ENCODE data around the gene CFAP54.

The CFAP54 gene

DNA sequence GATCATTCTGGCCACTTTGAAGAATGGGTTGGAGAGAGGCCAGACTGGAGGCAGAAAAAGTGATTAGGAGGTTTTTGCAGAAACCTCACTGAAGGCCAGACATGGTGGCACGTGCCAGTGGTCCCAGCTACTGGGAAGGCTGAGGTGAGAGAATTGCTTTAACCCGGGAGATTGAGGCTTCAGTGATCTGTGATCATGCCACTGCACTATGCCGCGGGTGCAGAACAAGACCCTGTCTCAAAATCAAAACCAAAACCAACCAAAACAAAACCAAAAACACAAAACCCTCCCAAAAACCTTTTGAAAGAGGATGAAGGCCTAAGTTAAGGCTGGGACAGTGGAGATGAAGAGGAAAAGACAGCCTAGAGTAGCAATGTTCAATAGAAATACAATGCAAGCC lies 15.2 kb upstream of the CFAP54 start:
- DNase-seq (ENCODE audit: low read depth), result no peak
- TF ChIP-seq, protein P1, sequence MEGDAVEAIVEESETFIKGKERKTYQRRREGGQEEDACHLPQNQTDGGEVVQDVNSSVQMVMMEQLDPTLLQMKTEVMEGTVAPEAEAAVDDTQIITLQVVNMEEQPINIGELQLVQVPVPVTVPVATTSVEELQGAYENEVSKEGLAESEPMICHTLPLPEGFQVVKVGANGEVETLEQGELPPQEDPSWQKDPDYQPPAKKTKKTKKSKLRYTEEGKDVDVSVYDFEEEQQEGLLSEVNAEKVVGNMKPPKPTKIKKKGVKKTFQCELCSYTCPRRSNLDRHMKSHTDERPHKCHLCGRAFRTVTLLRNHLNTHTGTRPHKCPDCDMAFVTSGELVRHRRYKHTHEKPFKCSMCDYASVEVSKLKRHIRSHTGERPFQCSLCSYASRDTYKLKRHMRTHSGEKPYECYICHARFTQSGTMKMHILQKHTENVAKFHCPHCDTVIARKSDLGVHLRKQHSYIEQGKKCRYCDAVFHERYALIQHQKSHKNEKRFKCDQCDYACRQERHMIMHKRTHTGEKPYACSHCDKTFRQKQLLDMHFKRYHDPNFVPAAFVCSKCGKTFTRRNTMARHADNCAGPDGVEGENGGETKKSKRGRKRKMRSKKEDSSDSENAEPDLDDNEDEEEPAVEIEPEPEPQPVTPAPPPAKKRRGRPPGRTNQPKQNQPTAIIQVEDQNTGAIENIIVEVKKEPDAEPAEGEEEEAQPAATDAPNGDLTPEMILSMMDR (conservative IDR thresholded peaks at IDR 0.05; ENCODE audit: control insufficient read depth, insufficient read depth, low read depth, low read length), result no peak
- no peak overlapping the region for H3K4me3 ChIP-seq (ENCODE audit: control insufficient read depth, low read depth, low read length)

DNA sequence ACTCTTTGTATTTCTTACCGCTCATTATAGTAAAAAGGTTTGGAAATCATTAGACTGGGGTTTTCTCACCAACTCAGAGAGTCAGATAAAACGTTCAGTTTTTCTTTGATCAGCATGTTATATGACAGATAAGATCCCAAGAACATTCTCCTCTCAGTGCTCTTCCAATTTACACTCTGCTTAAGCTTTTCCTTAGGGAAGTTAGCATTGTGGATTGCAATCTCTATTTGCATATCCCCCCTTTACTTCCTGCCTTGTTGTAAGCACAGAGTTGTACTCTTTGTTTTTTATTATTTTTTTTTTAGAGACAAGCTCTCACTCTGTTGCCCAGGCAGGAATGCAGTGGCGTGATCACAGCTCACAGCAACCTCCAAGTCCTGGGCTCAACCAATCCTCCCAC lies 11.4 kb upstream of the CFAP54 start:
- no peak for DNase-seq (ENCODE audit: low read depth)
- no peak overlapping the region for H3K4me3 ChIP-seq (ENCODE audit: control insufficient read depth, low read depth, low read length)
- TF ChIP-seq, protein P1 (conservative IDR thresholded peaks at IDR 0.05; ENCODE audit: control insufficient read depth, insufficient read depth, low read depth, low read length), result no peak

DNA sequence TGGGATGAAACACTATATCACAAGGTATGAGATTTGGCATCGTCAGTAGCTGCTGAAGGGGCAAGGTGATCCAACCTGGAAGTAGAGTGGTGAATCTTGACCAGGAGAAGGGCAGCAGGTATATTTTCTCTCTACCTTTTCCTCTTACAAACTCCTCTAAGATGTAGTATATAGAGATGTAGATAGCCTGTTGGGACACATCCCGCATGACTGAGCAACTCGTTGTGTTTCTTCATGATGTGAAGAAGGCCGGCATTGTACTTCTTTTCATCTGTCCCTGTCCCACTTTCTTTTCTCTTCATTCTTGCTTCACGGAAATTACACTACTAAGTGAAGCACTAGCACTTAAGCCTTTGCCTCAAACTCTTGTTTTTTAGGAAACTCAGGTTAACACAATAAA lies 7.3 kb upstream of the CFAP54 start:
- H3K4me3 ChIP-seq (ENCODE audit: control insufficient read depth, low read depth, low read length), result no peak overlapping the region
- TF ChIP-seq, protein P1 (conservative IDR thresholded peaks at IDR 0.05; ENCODE audit: control insufficient read depth, insufficient read depth, low read depth, low read length), result no peak
- DNase-seq (ENCODE audit: low read depth), result no peak

DNA sequence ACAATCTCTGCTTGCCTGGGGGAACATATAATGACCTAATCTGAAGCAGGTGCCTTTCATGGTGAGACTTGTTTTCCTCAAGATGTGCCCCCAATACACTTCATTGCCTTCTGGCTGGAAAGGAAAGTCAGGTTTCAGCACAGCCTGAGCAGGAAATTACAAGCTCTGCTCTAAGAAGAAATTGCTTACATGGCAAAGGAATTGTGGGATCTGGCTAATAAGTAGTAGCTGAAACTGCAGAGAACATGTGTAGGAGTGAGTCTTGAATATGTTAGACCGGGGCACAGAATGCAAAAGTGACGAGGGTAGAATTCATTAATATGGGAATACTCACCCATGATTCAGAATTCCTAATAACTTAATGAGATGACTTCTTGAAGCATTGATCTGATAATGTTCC lies 6.3 kb upstream of the CFAP54 start:
- DNase-seq (ENCODE audit: low read depth), result no peak
- no peak overlapping the region for H3K4me3 ChIP-seq (ENCODE audit: control insufficient read depth, low read depth, low read length)
- TF ChIP-seq, protein P1 (conservative IDR thresholded peaks at IDR 0.05; ENCODE audit: control insufficient read depth, insufficient read depth, low read depth, low read length), result no peak

DNA sequence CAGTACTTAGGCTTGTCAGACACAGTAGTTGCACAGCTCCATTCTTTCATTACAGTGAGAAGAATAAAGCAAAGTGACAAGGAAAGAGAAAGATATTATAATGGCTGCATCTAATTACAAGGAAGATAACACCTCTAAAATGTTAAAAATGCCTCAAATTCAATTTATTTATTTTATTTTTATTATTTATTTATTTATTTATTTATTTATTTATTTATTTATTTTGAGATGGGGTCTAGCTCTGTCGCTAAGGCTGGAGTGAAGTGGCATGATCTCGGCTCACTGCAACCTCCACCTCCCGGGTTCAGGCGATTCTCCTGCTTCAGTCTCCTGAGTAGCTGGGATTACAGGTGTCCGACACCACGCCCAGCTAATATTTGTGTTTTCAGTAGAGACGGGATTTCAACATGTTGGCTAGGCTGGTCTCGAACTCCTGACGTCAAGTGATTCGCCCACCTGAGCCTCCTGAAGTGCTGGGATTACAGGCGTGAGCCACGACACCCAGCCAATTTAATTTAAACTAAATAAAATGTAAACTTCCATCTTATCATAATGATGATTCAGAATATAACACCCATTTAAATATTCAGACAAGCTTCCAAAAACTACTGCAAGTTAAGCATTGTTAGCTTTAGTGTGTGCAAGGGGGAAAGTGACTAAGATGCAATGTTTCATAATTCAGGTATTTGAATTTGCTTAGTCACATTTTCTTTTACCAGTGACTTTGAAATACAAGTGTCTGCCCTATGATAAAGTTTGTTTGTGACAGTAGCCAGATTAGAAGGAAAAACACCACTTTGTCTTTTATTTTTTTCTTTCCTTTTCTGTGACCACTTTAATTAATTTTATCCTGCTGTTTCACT lies 2.4 kb upstream of the CFAP54 start:
- TF ChIP-seq, protein P1 (conservative IDR thresholded peaks at IDR 0.05; ENCODE audit: control insufficient read depth, insufficient read depth, low read depth, low read length), result no peak
- H3K4me3 ChIP-seq (ENCODE audit: control insufficient read depth, low read depth, low read length), result no peak overlapping the region
- peak; percentile 91 for DNase-seq (ENCODE audit: low read depth)

DNA sequence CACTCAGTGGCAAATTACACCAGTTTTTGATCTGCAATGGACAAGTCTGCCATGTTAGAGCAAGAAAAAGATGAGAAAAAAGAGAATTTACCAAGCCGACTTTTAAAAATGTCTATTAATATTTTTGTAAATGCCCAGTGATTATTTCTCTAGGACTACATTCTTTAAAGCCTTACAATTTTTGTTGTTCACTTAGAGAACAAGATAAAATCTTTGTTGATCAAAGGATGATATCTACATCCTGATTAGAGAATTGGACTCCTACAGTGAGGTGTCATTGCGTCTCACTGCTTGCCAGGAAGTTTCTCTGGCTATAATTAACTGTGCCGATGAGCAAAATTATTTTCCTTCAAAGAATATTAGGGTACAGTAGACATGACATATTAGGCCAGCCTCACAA lies 1.7 kb upstream of the CFAP54 start:
- no peak overlapping the region for H3K4me3 ChIP-seq (ENCODE audit: control insufficient read depth, low read depth, low read length)
- TF ChIP-seq, protein P1 (conservative IDR thresholded peaks at IDR 0.05; ENCODE audit: control insufficient read depth, insufficient read depth, low read depth, low read length), result no peak
- DNase-seq (ENCODE audit: low read depth), result no peak

Measured in fibroblast of mammary gland (primary cell).